ENCODE results near the gene MTUS2. TPM values are rescaled to one million over a fixed set of nuclear protein-coding genes. Genes with fewer than 3 reads are reported as not detected.
"Not testable (repeated sequence)": the region's sequence is repeated elsewhere in the genome, so short reads cannot be mapped to it uniquely, and the experiment has no call there.

Gene MTUS2
- polyA plus RNA-seq, 3 donors, result 0.55 to 0.90 (median 0.69) TPM

DNA sequence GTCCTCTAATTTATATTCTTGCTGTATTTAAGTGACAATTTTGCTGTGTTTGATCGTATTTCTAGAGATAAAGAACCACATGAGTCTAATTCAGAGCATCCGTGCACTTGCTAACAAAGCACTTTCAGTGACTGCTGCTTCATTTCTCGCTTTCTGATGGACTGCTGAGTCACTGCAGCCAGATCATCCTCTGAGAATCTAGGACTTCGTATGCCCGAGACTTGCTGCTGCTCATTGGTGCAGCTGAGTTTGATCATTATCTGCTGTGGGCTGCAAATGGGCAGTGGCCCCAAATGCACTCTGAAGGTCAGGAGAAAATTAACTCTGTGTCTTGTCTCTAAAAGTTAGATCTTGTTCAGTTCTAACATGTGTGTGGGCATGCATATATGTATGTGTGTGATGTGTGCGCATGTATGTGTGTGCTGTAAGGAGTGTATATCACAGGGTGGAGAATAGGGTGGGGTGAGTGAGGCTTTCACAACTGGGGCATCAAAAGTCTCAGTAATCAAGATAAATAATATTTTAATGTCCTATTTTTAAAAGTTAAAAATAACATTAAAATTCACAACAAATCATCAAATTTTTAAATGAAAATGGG lies 342.6 kb downstream of the MTUS2 start:
- DNase-seq, result no peak

DNA sequence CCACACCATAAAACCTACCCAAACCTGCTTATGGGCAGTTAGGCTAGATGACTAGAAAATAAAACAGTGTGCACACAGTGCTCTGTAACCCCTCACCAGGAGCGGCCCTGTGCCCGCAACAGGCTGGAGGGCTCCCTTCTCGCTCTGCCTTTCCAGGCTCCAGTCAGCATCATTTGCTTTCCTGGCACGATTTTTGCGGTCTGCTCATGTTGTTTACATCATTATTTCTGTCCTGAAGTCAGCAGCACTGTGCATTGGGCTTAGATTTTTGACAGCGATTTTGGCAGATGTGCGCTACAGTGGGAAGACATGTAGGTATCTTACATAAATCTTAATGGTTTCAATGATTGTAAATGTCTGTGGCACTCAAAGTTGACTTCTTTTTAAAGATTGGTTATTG lies 344.0 kb downstream of the MTUS2 start:
- DNase-seq, result no peak

DNA sequence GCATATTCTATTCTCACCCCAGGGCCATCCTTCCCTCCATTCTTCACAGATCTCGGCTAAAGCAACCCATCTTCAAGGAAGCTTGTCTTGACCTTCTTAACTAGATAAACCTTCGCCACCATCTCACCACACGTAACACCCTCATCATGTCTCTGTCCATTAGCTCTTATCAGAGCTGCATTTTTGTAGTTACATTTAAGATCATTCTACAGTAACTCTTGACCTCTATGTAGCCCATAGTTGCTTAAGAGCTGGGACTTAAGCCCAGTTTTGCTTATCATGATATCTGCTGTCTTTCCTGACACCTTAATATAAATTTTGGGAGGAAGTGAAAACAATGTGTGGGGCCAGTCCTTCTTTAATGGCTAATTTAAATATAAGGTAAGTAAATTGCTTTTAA lies 345.1 kb downstream of the MTUS2 start:
- no peak for DNase-seq

DNA sequence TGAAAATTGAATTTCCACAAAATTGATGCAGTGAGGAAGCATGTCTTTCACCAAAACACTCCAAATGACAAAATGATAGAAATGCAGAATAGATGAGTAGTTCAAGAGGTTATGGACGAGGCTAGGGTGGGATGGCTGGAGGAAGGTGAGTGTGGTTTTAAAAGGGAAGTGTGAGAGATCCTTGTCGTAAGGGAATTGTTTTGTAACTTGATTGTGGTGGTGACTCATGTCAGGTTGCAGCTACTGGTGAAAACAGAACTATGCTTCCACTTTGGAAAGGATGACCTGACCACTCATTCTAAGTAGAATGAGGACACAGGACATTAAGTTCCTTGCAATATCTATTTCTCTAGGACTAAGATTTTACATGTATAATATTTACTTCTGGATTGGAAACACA lies 345.7 kb downstream of the MTUS2 start:
- no peak for DNase-seq

DNA sequence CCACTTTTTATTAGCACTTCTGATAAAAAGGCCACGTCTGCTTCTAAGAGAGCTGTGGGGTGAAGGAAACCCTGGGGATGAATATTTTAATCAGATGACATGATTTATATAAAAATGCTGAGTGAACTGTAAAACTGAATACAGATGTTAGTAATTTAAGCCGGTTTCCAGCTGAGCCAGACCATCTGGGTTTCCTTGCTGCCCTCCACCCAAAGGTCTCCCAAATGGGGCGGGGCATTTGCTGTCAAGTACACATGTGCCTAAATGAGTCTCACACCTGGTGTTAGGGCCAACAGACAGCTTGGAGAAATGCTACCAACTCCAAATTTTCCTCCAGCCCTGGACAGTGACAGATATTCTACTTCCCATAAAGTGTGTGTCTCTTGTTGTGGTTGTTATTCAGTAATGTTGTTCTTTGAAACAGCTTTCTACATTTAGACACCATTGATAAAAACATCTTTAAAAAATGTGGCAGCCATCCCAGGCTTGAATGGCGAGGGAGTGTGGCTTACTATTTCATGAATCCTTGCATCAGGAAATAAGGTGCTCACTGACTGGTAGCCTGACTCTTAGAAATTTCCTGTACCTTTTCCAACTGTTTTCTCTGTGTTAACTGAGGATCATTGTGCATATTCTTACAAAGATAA lies 350.4 kb downstream of the MTUS2 start:
- DNase-seq, result peak; percentile 48

DNA sequence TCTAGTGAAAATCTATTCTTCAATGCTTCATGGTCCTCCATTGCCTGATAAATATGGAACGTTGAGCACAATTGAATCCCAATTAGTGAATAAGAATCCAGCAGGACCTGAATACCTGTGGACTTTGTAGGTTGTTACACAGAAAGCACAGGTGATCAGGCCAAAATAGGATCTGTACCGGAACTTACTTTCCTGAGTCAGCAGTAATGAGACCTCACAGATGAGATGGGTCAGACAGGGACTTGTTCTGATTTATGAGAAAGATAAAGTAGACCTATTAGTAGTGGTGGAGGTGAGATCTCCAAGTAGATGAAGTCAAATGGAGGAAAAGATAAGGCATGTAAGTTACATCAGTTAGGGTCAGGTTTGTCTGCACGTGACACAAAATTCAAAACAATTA lies 351.1 kb downstream of the MTUS2 start:
- DNase-seq, result no peak

DNA sequence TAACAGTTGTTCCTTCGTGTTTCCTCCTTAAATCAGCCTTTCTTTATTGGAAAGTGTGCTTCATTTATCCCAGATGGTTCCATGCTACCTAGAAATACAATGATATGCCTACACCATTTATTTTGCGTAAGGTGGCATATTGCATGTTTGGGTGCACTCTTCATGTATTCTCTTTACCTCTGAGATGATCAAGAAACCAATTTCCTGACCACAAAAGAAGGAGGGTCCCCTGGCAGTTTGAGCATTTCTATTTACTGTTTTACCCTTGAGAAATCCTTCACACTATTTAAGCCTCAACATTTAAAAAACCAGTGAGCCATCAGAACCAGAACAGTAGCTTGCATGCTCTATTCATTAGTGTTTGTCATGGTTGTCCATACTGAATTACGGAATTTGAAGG lies 354.0 kb downstream of the MTUS2 start:
- no peak for DNase-seq

DNA sequence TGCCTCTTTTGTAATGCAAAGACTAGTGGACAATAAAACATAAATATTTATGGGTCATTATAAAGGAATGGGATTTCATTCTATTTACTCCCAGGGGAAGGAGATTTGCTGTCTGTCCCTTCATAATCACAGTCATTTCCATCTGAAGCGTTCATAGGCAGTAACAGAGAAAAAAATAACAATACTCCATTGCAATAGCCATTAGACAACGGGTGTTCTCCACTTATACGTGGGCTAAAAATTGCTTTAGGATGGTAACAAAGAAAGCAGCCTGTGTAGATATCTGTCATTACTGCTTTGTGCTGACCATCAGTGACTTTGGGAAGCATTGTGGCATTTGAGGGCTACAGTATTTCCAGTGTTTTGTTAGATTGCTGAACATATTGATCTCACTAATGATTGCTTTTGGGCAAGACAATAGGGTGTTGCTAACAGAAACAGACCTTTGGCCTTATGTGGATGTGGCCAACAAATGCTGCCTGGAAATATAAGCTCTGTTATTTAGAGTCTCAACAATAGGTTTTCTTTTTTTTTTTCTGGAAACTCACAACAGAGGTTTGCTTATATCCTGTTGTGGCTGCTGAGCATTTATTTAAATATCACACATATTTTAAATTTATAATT lies 355.2 kb downstream of the MTUS2 start:
- no peak for DNase-seq

DNA sequence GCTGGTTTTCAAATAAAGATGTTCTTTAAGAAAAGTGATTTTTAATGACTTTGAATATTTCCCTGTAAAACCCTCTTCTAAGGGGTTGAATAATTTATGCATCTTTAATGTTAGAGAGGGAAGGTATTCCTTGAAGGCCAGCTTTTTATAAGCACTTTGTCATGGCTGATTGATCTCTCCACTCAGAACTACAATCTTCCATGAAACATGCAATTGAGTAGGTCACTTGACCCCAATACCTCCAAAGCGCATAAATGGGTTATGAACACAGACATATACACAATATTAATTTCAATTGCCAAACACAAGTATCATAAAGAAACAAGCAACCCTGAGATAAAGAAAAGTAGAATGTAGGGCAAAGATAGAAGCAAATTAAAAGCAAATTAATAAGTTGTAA lies 359.9 kb downstream of the MTUS2 start:
- no peak for DNase-seq

DNA sequence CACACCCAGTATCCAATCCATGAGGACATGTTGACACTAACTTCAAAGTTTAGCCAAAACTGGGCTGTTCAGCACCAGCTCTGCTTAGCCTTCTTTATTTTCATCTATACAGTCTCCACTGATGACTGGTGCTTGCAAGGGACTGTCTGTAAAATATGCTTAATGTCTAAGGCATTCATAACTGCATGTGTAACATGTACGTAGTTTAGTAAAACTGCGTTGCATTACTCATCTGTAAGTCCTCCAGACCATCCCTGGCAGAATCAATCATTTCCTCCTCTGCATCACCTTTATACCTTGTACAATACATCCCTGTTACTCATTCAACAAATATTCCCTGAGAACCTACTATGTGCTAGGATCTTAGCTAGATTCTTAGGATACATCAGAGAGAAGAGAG lies 362.1 kb downstream of the MTUS2 start:
- DNase-seq, result no peak

DNA sequence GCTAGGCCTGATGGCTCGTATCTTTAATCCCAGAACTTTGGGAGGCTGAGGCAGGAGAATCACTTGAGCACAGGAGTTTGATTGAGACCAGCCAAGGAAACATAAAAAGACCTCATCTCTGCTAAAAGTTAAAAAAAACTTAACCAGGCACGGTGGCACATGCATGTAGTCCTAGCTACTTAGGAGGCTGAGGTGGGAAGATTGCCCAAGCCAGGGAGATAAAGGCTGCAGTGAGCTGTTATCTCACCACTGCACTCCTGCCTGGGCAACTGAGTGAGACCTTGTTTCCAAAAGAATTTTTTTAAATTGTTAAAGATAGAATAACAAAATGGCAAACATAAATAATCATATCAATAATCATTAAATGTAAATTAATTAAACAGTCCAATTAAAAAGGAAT lies 365.8 kb downstream of the MTUS2 start:
- DNase-seq, result no peak

DNA sequence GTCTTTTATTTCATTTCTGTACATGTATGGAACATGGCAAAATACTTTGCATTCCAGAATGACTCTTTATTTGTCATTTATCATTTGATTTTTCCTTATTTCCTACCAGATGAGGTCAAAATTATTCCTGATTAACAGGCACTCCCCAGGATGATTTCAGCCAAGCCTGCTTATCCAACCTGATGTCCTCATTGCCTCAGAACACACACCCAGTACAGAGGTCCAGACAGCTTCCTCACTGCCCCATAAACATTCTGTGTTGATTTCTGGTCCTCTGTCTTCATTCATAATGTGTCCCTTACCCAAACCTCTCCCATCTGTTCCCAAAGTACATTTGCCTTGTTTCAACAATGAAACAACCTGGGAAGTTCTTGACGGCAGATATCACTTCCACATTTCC lies 367.4 kb downstream of the MTUS2 start:
- DNase-seq, result no peak

DNA sequence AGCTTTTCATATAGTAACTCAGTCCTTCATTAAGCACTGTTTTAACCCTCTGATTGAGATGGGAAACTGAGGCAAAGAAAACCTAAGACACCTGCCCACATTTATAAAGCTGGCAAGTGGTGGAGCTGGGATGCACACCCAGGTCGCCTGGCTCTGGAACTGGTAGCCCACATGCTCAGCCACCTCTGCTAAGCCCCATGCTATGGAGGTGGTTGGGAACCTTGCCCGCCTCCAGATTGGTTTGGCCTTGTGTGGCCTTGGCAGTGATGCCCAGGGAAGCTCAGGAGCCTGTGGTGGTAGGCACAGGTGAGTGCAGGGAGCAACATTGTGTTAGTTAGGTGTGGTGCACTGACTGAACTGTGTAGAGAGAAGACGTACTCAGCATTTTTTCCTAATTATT lies 370.2 kb downstream of the MTUS2 start:
- DNase-seq, result no peak

DNA sequence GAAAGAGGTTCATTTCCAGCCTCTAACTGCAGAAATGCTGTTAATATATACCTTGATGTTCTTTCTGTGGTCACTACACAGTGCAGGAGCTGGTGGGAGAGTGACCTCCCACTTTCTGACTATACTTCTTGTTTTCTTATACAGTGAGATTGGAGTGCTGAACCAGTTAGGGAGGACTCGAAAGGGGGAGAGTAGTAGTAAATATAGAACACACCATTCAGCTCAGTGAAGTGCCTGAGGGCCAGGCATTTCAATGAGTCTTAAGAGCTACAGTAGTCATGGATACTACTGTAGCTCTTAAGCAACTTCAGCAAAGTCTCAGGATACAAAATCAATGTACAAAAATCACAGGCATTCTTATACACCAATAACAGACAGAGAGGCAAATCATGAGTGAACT lies 372.9 kb downstream of the MTUS2 start:
- DNase-seq, result no peak

DNA sequence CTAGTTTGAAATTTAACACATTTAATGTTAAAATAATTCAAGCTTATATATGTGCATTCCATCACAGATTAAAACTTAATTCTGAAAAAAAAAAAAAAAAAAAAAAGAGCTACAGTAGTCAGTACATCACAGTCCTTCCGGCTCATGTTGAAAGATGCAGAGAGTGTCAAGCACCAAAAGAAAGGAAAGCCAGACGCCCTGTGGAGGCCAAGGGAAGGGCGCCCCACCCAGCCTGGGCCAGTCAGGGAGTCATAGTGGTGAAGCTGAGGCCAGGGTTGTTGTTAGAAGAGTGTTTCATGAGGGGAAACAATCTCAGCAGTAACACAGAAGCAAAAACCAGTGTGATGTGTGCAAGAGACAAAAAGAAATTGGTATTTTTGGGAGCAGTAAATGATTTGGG lies 375.3 kb downstream of the MTUS2 start:
- DNase-seq, result no peak

DNA sequence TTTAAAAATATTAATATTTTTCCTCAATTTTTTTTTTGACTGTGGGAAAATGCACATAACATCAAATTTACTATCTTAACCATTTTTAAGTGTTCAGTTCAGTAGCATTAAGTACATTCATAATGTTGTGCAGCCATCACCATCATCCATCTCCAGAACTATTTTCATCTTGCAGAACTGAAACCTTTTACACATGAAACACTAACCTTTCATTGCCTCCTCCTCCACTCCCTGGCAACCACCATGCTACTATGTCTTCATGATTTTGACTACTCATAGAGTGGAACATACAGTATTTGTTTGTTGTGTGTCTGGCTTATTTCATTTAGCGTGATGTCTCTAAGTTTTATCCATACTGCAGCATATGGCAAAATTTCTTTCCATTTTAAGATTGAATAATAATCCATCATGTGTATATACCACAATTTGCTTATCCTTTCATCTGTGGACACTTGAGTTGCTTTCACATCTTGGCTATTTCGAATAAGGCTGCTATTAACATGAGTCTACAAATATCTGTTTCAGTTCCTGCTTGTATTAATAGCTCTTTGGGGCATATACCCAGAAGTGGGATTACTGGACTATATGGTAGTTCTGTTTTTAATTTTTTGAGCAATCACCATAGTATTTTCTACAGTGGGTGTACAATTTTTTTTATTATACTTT lies 376.4 kb downstream of the MTUS2 start:
- DNase-seq, result no peak

DNA sequence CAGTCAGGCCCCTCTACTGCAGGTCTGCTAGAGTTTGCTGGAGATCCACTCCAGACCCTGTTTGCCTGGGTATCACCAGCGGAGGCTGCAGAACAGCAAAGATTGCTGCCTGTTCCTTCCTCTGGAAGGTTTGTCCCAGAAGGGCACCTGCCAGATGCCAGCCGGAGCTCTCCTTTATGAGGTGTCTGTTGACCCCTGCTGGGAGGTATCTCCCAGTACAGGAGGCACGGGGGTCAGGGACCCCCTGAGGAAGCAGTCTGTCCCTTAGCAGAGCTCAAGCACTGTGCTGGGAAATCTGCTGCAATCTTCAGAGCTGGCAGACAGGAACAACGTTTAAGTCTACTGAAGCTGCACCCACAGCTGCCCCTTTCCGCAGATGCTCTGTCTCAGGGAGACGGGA lies 382.6 kb downstream of the MTUS2 start:
- DNase-seq, result not testable (repeated sequence)

DNA sequence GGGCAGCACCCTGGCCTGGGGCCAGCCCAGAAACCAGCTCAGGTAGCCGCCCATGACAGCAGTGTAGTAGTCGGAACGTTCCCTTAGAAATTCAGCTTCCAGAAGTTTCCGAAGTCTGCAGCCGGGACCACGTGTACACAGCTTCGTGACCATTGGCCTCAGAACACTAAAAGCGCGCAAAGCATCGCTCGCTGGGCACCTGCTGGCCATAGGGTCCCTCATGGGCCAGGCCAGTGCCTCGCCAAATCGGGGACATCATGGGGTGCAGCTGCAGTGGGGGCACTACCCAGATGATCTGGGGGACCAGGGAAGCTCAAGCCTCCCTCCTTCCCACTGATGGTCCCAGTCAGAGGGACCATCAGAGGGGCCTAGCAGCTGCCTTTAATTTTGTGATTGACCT lies 384.5 kb downstream of the MTUS2 start:
- no peak for DNase-seq

DNA sequence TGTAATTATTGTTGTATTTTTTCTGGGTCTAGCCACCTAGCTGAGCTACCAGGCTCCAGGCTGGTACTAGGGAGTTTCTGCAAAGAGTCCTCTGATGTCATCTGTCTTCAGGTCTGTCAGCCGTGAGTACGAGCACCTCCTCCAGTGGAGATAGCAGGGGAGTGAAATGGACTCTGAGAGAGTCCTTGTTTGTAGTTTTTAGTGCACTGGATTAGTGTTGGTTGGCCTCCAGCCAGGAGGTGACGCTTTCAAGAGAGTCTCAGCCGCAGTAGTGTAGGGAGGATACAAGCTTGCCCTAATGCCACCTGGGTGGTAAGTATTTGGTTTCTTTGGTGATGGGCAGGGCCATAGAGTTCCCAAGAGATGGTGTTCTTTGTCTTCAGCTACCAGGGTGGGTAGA lies 390.5 kb downstream of the MTUS2 start:
- no peak for DNase-seq

DNA sequence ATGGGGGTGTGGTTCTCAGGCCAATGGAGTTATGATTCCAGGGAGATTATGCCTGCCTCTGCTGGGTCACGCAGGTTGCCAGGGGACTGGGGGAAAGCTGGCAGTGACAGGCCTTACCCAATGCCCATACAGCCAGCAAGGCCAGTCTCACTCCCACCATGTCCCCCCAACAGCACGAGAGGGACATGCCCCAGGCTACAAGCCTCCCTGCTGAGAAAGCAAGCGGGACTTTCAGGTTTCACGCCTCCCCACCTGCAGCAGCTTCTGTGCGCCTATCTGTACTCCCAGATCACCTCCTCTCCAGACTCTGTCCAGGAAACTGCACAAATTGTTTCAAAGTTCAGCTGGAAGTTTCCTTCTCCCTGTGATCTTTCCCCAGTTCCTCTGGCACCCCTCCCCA lies 391.0 kb downstream of the MTUS2 start:
- not testable (repeated sequence) for DNase-seq

DNA sequence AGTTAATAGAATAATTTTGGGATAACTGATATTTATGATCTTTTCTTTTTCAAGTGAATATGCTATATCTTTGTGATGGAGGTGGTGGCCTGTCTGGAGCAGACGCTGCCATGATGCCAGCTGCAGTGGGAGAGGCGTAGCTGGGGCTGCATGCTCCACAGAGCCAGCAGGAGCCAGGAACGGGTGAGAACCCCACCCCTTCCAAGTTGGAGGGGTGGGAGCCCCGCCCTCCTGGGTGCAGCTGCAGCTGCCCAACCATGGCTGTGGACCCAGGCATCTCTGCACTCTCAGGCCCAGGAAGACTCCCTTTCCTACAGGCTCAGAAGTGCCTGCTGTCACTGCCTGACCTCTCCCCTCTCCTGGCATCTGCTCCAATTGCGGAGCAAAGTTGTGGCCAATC lies 402.3 kb downstream of the MTUS2 start:
- DNase-seq, result no peak

DNA sequence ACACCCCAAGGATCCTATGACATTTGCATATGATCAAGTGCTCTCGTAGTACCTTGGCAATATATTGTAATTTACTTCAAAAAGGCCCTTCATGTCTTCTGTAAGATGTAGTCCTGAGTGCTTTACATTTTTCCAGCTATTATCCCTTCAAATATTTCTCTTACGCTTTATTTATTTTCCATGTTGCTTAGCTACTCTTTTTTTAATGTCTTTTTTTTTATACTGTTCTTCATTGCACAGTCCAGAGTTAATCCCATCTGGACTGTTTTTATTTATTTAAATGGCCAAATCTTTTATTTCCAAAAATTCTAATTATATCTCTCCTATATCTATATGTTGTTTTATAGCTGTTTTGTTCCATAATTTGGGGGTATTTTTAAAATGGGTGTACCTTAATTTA lies 404.1 kb downstream of the MTUS2 start:
- DNase-seq, result no peak

DNA sequence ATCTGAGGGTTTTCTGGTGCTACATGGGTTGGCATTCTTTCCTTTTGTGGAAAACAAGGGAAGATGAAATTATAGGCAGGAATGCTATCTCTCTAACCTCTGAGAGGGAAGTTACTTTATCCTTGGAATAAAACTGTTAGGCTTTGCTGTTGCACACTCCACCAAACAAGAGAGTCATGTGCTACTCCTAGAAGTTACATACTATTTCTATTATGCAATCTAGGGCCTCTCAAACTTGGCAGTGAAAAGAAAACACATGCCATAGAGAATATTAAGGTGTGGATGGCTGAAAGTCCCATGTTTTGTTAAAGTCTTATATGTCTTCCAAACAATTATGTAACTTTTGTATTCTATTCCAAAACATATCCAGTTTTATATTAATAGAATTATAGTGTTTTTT lies 407.4 kb downstream of the MTUS2 start:
- DNase-seq, result no peak
